GM19035 (cell line): ENCODE data around the gene S1PR1.
"Not testable (repeated sequence)": the region's sequence is repeated elsewhere in the genome, so short reads cannot be mapped to it uniquely, and the experiment has no call there.

Experiments
- ATAC-seq: cut with Tn5 transposase; IDR thresholded peaks from one replicate; pipeline ENCODE4 v1.9.1; 2021; ENCODE audit not compliant: unreplicated experiment

Gene S1PR1

DNA sequence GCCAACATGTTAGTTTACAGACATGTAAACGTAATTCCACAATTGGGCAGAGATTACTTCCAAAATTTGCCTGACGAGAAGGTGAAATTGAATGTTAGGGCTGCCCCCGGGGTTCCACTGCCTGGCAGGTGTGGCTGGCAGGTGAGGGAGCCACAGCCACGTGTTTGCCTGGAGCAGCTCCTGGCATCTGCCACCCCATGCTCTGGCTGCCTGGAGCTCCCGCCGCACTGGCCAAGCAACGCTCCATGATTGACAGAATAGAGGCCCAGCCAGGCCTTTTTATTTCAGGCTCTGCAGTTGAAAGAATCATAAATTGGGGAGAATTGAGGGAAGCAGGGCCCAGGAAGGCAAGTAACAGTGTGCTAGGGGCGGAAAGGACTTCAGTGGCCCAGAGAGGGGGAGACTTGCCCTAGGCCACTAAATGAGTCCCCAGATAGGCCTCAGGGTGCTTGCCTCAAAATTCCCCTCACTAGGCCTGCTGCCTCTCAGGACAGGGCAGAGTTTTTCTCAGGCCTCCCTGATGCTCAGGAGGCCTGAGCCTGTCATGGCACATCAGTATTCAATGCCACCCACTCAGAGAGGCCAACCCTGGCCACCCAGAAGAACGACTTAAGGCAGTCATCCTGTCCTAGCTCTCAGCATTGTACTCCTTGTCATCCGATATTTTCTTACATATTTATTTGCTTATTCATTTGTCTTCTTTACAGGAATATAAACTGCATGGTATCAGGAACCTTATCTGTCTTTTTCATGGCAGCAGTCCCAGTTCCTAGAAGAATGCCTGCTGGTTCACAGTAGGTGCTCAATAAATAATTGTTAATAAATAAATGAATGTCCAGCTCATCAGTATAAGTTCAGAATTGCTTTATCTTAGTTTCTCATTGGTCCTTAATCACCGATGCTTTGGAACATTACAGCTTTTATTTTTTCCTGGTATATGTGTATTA, 16.6 kb upstream of the S1PR1 start:
- ATAC-seq = no peak

DNA sequence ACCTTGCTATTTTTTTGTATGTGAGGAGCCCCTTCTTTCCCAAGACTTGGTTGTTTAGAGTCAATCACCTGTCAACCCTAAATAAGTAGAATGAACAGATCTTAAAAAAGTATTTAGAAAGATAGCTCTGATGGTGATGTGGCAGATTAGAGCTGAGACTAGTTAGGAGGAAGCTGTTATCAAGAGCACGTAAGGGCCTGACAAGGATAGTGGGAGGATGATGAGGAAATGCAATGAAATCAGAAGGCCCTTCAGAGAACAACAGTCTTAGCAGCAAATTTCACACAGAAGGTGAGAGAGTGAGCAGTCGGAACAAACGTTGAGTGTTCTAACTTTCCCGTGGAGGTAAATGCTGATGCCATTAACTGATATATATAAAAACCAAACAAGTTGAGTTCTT, 15.9 kb upstream of the S1PR1 start:
- no peak for ATAC-seq

DNA sequence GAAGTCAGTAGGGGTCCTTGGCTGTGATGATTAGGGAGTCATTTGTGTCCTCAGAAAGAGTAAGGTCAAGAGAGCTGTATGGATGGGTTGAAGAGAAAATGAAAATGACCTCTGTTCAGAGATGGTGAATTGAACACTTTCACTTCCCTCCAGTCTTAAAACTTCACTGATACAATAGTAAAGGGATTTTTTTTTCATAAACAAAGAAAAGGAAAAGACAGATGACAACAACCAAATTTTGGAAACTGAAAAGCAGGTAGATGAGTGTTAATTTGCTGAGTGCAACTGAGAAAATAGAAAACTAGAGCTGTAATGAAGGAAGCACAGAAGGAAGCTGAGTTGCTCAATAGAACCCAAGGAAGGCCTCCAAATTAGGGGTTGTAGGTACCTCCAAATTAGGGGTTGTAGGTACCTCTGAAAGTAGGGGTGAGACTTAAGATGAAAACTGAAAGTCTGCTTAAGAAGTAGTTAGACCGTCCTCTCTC, 14.8 kb upstream of the S1PR1 start:
- ATAC-seq = peak; percentile 96

DNA sequence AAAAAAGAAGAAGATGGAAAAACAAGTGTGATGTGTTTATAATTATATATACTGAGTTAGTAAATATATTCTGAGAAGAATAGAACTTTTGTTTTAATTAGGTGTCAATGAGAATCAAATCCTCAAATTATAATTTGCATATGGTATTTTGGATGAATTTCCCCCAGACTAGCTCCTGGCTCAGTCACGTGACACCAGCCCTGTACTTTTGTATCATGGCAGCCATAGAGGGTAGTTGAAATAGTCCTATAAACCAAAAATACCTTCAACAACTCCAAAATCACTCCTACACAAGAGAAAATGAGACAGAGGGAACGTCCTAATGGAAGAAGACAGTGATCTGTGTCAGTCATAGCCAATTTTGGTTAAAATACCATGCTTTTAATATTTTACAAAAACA, 9.0 kb upstream of the S1PR1 start:
- ATAC-seq = no peak

DNA sequence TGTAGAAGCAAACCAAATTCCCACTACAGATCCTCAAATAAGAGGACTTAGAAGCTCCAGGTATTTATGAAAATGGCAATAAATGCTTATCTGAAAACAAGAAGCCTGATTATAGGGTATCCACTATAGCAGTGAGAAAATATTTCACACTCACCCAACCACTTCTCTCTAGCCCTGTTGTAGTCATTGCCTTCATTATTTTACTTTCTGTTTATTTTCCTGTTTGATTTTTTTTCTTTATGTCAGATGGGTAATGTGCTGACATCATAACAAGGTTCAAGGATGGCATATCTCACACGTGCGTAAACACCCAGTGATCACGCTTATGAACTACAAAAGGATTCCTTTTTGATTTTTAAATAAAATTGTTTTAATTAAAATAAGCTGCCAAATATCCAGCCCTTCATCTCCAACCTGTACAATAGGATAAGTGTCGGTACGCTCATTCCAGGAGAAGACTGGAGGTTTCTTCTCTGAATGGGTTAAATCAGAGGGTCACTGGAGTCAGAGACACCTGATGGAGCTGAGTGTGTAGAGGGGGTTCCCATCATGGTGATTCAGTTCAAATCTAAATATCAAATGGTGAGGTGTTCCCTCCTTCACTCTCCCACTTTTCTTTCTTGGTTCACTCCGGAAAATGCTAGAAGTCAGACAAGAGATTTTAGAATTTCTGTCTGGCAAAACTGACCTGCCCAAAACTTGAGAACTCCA, 8.2 kb upstream of the S1PR1 start:
- no peak for ATAC-seq

DNA sequence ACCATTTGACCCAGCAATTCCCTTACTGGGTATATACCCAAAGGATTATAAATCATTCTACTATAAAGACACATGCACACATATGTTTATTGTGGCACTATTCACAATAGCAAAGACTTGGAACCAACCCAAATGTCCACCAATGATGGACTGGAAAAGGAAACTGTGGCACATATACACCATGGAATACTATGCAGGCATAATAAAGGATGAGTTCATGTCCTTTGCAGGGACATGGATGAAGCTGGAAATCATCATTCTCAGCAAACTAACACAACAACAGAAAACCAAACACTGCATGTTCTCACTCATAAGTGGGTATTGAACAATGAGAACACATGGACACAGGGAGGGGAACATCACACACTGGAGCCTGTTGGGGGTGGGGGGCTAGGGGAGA, 4.6 kb upstream of the S1PR1 start:
- ATAC-seq = not testable (repeated sequence)

DNA sequence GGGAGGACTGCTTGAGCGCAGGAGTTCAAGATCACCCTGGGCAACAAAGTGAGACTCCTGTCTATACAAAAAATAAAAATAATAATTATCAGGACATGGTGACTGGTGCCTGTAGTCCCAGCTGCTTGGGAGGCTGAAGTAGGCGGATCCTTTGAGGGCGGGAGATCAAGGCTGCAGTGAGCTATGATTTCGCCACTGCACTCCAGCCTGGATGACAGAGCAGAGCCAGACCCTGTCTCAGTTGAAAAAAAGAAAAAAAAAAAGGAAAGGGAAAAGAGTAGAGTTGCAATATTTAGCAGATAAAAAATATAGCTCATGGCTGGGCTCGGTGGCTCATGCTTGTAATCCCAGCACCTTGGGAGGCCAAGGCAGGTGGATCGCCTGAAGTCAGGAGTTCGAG, 3.3 kb upstream of the S1PR1 start:
- no peak for ATAC-seq

DNA sequence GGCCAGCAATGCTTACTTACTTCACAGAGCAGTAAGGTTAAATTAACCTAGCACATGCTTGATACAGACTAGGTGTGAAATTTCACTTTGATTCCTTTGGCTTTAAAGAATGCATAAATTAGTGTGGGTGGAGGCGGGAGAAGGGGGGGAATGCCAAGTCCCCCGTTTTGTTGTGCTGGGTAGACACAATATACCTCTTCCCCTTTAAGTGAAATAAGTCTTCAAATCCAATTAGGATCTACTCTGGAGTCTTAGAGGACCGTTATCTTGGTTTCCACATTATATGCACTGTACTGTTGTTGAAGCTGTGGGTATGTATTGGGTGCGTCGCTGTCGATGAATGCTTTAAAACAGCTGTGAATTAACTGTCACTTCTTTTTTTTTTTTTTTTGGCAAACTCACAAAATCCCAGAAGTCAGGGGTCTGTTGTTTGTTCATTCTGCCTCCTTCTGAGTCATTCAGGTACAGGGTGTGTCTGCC, 1.6 kb upstream of the S1PR1 start:
- ATAC-seq = no peak

DNA sequence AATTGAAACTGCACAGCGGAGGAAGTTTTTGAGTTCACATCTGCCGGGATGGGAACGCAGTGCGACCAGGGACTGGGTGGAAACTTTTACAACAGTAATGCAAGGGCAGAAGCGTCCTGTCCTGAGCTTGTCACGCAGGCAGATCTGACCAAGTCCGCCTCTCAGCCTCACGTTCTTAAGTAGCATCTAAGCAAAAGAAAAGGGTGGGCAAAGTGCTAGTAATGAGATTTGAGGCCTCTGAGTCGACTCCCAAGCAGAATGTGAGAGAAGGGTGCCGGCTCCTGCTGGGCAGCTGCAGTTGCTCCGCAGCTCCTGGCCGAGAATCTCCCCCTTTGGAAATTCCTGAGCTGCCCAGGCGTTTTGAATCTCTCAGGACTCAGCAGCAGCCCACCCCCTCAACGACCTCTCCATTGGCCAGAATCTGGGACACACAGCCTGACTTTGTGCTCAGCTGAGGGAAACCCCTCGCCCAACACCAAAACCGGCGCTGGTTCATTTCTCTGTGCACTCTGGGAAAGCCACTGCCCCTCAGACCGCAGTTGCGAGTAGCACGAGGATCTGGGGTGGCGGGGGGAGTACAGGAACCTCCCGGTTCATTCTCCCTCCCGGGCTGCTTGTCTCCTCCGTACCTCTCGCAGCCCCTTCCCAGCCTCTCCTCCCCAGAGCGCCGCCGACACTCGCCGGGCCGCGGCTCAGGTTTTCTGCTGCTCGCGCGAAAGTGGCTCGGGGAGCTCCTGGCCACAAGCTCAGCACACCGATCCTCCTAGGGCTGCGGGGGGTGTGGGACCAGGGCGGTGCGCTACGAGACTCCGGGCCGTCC, 913 bp upstream of the S1PR1 start:
- peak; percentile 54 for ATAC-seq

DNA sequence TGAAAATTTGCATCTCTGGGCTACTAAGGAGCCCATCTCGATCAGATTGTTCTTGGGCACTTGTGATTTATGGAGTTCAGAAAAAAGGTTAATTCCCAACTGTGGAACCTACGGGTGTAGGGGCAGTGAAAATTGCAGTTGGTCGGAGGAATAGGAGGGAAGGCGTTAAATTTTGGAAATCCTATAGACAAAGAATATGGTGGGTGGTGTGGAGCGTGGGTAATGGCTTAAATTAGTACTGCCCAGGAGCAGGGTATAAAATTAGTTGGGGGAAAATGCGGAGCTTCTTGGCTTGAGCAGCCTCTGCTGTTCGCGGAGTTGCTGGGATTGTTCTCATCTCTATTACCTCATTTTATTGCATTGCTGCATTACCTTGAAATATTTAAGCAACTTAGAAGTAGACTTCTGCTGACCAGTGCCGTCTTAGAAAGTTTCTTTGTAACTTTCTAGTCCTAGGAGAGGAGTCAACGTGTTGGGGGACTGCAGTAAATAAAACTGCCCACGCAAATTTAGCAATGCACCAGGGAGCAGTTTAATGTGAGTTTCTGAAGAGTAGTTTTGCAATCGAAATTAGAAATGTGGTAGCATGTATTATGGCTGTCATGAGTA, 514 bp downstream of the S1PR1 start:
- no peak for ATAC-seq

DNA sequence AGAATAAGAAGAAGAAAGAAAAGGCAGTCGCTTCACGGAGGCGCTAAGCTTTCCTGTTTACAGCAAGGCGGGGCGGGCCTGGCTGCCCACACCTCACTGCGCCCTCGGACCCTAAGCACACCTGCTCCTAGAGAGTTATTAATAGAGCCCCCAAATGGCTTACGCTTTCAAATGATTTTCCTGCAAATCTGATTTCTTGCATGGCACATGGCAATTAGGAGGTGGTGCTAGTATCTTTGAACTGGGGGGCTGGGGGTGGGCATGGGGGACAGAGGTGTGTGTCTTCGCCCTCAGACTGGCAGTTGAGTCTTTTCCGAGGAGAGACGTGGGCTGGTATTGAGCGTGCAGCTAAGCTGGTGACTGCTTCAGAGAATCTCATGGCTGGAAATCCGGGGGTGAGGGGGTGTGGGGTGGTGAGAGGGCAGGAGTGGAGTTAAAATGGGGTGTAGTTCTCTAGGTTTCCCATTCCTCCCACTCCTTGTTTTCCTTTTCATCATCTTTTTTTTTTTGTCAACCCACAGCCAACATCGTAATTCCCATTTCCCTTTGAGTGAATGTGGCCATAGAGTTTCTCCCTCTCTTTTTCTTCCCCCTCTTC, 1.3 kb downstream of the S1PR1 start:
- no peak for ATAC-seq

DNA sequence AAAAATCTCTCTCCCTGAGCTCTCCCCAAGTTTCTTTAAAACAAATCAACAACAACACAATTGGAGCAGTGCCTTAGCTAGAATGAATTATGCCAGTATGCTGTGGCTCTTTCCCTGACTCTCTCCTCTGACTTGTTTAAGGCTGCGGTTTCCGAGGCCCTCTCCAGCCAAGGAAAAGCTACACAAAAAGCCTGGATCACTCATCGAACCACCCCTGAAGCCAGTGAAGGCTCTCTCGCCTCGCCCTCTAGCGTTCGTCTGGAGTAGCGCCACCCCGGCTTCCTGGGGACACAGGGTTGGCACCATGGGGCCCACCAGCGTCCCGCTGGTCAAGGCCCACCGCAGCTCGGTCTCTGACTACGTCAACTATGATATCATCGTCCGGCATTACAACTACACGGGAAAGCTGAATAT, 1.9 kb downstream of the S1PR1 start:
- ATAC-seq = peak; percentile 29

DNA sequence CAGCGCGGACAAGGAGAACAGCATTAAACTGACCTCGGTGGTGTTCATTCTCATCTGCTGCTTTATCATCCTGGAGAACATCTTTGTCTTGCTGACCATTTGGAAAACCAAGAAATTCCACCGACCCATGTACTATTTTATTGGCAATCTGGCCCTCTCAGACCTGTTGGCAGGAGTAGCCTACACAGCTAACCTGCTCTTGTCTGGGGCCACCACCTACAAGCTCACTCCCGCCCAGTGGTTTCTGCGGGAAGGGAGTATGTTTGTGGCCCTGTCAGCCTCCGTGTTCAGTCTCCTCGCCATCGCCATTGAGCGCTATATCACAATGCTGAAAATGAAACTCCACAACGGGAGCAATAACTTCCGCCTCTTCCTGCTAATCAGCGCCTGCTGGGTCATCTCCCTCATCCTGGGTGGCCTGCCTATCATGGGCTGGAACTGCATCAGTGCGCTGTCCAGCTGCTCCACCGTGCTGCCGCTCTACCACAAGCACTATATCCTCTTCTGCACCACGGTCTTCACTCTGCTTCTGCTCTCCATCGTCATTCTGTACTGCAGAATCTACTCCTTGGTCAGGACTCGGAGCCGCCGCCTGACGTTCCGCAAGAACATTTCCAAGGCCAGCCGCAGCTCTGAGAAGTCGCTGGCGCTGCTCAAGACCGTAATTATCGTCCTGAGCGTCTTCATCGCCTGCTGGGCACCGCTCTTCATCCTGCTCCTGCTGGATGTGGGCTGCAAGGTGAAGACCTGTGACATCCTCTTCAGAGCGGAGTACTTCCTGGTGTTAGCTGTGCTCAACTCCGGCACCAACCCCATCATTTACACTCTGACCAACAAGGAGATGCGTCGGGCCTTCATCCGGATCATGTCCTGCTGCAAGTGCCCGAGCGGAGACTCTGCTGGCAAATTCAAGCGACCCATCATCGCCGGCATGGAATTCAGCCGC, 2.5 kb downstream of the S1PR1 start:
- no peak for ATAC-seq

DNA sequence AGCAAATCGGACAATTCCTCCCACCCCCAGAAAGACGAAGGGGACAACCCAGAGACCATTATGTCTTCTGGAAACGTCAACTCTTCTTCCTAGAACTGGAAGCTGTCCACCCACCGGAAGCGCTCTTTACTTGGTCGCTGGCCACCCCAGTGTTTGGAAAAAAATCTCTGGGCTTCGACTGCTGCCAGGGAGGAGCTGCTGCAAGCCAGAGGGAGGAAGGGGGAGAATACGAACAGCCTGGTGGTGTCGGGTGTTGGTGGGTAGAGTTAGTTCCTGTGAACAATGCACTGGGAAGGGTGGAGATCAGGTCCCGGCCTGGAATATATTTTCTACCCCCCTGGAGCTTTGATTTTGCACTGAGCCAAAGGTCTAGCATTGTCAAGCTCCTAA, 3.2 kb downstream of the S1PR1 start:
- ATAC-seq = no peak

DNA sequence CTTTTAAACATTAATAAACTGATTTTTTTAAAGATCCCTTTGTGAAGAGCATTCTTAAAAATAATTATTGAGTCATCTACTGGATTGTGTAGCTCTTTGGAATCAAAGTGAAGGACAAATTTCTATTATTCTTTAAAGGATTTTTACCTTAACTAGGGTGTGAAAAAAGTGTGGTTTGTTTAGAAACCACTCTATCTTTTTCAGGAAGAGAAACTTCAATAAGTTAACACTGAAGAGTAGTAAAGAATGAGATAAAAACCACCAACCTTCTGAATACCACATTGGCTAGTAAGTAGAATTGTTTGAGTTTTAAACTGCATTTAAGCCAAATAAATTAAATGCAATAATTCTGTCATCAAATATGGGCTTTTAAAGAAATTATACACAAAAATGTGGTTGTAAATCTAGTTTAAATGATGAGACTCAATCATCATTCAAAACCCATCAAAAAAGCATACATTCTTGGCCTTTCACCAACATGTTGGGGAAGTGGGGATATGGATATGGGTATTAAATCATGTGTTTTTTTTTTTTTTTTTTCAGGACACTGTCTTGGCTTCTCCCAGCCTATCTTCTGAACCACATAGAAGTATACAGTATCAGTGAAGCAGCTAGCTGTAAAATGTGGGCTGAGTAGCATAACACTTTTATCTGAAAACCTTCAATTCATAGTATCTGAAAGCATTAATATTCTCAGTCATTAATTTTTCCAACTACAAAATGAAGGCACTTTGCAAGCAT, 4.8 kb downstream of the S1PR1 start:
- no peak for ATAC-seq

DNA sequence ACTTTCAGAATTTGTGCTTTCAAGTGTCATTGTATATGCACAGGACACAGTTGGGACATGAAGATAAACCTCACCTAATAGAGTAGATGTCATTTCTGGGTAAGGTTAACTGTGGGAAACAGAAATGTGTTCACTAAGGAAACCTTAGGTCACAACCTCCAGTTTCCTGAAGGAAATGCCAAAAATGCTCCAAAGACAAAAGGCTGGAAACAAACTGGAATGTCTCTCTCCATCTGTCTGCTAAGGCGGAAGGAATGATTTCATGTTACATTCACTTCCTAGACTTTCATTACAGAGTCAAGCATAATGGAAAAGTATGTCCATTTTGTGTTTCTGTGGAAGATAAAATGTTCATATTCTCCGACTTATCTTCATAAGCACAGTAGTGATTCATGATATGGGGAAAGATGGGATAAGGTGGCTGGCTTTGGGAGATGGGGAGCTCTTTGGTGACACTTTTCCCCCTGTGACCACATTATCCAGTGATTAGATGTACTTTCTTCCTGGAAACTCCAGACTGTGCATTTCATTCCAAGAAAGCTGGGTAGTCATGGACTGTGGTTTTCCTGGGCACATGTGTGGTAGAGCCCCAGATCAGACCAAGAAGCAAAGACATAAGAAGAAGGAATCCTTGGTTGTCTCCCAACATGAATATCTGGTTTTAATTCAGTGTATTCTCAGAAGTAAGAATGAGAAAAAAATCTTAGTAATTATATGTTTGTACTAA, 5.7 kb downstream of the S1PR1 start:
- ATAC-seq = no peak

DNA sequence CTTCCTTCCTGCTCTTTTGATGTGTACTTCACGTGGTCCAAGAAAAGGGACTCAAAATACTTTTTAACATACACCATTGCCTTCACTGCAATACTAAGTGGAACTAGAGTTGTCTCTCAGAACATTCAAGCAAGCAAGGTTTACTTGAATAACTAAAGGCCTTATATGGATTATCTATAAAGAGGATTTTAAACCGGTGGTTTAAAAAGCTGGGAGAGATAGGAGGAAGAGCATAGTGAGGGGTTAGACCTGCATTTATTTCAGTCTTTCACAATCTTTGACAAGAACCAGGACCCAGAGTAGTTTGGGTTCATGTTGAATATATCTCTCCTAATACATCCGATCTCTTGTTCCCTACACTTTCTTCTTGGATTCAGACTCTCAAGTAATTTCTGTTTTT, 6.9 kb downstream of the S1PR1 start:
- ATAC-seq = no peak

DNA sequence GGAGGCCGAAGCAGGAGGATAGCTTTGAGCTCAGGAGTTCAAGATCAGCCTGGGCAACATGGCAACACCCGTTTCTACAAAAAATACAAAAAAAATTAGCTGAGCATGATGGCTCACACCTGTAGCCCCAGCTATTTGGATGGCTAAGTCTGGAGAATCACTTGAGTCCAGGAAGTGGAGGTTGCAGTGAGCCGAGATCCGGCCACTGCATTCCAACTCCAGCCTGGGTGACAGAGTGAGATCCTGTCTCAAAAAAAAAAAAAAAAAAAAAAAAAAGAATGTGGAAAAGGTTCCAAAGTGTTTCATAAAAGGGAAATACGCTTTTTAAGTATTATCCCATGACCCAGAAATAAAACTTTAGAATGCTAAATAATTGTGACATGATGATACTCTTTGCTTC, 8.0 kb downstream of the S1PR1 start:
- ATAC-seq = no peak
